Activated naive CD8-positive, alpha-beta T cell treated with anti-CD3 and anti-CD28 coated beads, Interleukin-2, amount 10 ng/mL, durations not matched to agents 7 days and 5 days (primary cell): ENCODE measurements around the gene RBM33. TPM values are rescaled to one million over a fixed set of nuclear protein-coding genes. Genes with fewer than 3 reads are reported as not detected.
"Not testable (repeated sequence)": the region's sequence is repeated elsewhere in the genome, so short reads cannot be mapped to it uniquely, and the experiment has no call there.

Experiments used
- ATAC-seq: fragments of 150-1000 bp; cut with Tn5 transposase; one replicate; pipeline ENCODE4 v1.10.0; 2021; ENCODE audit warnings: low read depth, moderate library complexity
- POLR2A ChIA-PET: fragments of 350-600 bp; sonication (Branson Sonifier 250); formaldehyde crosslinking; loops from one replicate; lab custom pipeline; 2021; ENCODE audit warnings: antibody characterized with exemption; lab: Charles Lee
- DNase-seq: peaks from one replicate; pipeline ENCODE4 v3.0.0; 2021
- H3K27ac Mint-ChIP-seq: one replicate; pipeline ENCODE4 v1.8.0; 2022; ENCODE audit warnings: mild to moderate bottlenecking, mixed read lengths
- H3K27me3 Mint-ChIP-seq: one replicate; pipeline ENCODE4 v1.8.0; 2022; ENCODE audit warnings: mild to moderate bottlenecking, moderate library complexity, mixed read lengths
- H3K36me3 Mint-ChIP-seq: one replicate; pipeline ENCODE4 v1.8.0; 2021; ENCODE audit warnings: mild to moderate bottlenecking, mixed read lengths
- H3K4me1 Mint-ChIP-seq: one replicate; pipeline ENCODE4 v1.8.0; 2021; ENCODE audit warnings: mixed read lengths
- H3K4me3 Mint-ChIP-seq: one replicate; pipeline ENCODE4 v1.8.0; 2022; ENCODE audit warnings: mild to moderate bottlenecking, moderate library complexity, mixed read lengths
- H3K9me3 Mint-ChIP-seq: one replicate; pipeline ENCODE4 v1.8.0; 2021; ENCODE audit warnings: mixed read lengths
- total RNA-seq, 2 experiments: library from RNA; stranded (reverse); gene quantifications; one replicate each; pipeline ENCODE4 v1.2.3, GENCODE V29; 2021

Gene RBM33
- total RNA-seq, 2 experiments from 2014 or later = 119 to 122 TPM

- peaks cover 7% of the 10 kb centered on the region for H3K36me3 Mint-ChIP-seq
- POLR2A ChIA-PET = no interaction called here
- peaks cover 8% of the 10 kb centered on the region for H3K9me3 Mint-ChIP-seq
- DNase-seq (no peak), ATAC-seq (no peak)
- H3K4me3 Mint-ChIP-seq = no peak overlapping the region
- peaks cover 4% of the 10 kb centered on the region for H3K4me1 Mint-ChIP-seq
- H3K27ac Mint-ChIP-seq = no peak overlapping the region
- peaks cover 8% of the 10 kb centered on the region for H3K27me3 Mint-ChIP-seq
Observed at GRCh38 chr7:155612658-155613057, 31.8 kb upstream of the RBM33 start.

GRCh38 chr7:155615085-155615484 is 29.4 kb upstream of the RBM33 start:
- POLR2A ChIA-PET, H3K4me3 Mint-ChIP-seq: not testable (repeated sequence)

GRCh38 chr7:155618708-155619633 is 25.5 kb upstream of the RBM33 start:
- no peak overlapping the region for H3K4me3 Mint-ChIP-seq
- peaks cover 7% of the 10 kb centered on the region for H3K27me3 Mint-ChIP-seq
- H3K27ac Mint-ChIP-seq = no peak overlapping the region

More at GRCh38 chr7:155615085-155615484, 29.4 kb upstream of the RBM33 start:
- peak overlapping the region; percentile 24 for H3K27ac Mint-ChIP-seq
- H3K9me3 Mint-ChIP-seq, H3K27me3 Mint-ChIP-seq, H3K4me1 Mint-ChIP-seq, H3K36me3 Mint-ChIP-seq, DNase-seq, ATAC-seq: not testable (repeated sequence)

GRCh38 chr7:155619634-155620271 is 24.7 kb upstream of the RBM33 start:
- DNase-seq (no peak), ATAC-seq (no peak)
- peaks cover 8% of the 10 kb centered on the region for H3K9me3 Mint-ChIP-seq
- POLR2A ChIA-PET = no interaction called here
- peaks cover 3% of the 10 kb centered on the region for H3K4me1 Mint-ChIP-seq
- H3K36me3 Mint-ChIP-seq = peaks cover 6% of the 10 kb centered on the region
- H3K4me3 Mint-ChIP-seq = no peak overlapping the region
- H3K27me3 Mint-ChIP-seq = peaks cover 7% of the 10 kb centered on the region
- H3K27ac Mint-ChIP-seq = no peak overlapping the region

More at GRCh38 chr7:155618708-155619633, 25.5 kb upstream of the RBM33 start:
- H3K9me3 Mint-ChIP-seq = peaks cover 8% of the 10 kb centered on the region
- peaks cover 7% of the 10 kb centered on the region for H3K36me3 Mint-ChIP-seq
- peaks cover 3% of the 10 kb centered on the region for H3K4me1 Mint-ChIP-seq
- ATAC-seq = no peak
- POLR2A ChIA-PET = no interaction called here
- no peak for DNase-seq

- ATAC-seq = no peak
- Mint-ChIP-seq H3K27ac (no peak overlapping the region), H3K4me3 (no peak overlapping the region), H3K36me3 (no peaks in the 10 kb centered on the region), H3K27me3 (peaks cover 7% of the 10 kb centered on the region), H3K9me3 (peaks cover 1% of the 10 kb centered on the region), H3K4me1 (peaks cover 3% of the 10 kb centered on the region)
- DNase-seq = no peak
- POLR2A ChIA-PET = no interaction called here
Observed at GRCh38 chr7:155620497-155620896, 24.0 kb upstream of the RBM33 start.

GRCh38 chr7:155621418-155621980 is 23.0 kb upstream of the RBM33 start:
- H3K9me3 Mint-ChIP-seq = peaks cover 1% of the 10 kb centered on the region
- DNase-seq (no peak), ATAC-seq (no peak)
- H3K4me3 Mint-ChIP-seq = no peak overlapping the region
- H3K4me1 Mint-ChIP-seq = peaks cover 3% of the 10 kb centered on the region
- H3K36me3 Mint-ChIP-seq = no peaks in the 10 kb centered on the region
- POLR2A ChIA-PET = no interaction called here
- H3K27me3 Mint-ChIP-seq = peaks cover 7% of the 10 kb centered on the region
- H3K27ac Mint-ChIP-seq = no peak overlapping the region

GRCh38 chr7:155624412-155624811 is 20.0 kb upstream of the RBM33 start:
- no peak overlapping the region for H3K4me3 Mint-ChIP-seq
- H3K27me3 Mint-ChIP-seq = peaks cover 11% of the 10 kb centered on the region
- no peak for DNase-seq
- H3K4me1 Mint-ChIP-seq = peaks cover 3% of the 10 kb centered on the region
- peaks cover 8% of the 10 kb centered on the region for H3K9me3 Mint-ChIP-seq
- no peak for ATAC-seq
- POLR2A ChIA-PET = no interaction called here
- H3K36me3 Mint-ChIP-seq = peaks cover 4% of the 10 kb centered on the region
- H3K27ac Mint-ChIP-seq = no peak overlapping the region

GRCh38 chr7:155625557-155625956 is 18.9 kb upstream of the RBM33 start:
- DNase-seq (no peak), ATAC-seq (no peak)
- H3K27ac Mint-ChIP-seq = no peak overlapping the region
- H3K27me3 Mint-ChIP-seq = peaks cover 11% of the 10 kb centered on the region
- H3K36me3 Mint-ChIP-seq = peaks cover 6% of the 10 kb centered on the region
- peaks cover 12% of the 10 kb centered on the region for H3K9me3 Mint-ChIP-seq
- peaks cover 7% of the 10 kb centered on the region for H3K4me1 Mint-ChIP-seq
- no peak overlapping the region for H3K4me3 Mint-ChIP-seq
- POLR2A ChIA-PET = interaction anchor here (0.6 kb wide), 1 partner anchor 19 kb away, joined by 4 read pairs; the partner anchor contains the start of gene RBM33

- H3K9me3 Mint-ChIP-seq = peaks cover 12% of the 10 kb centered on the region
- peaks cover 4% of the 10 kb centered on the region for H3K4me1 Mint-ChIP-seq
- H3K4me3 Mint-ChIP-seq = no peak overlapping the region
- H3K36me3 Mint-ChIP-seq = peaks cover 6% of the 10 kb centered on the region
- DNase-seq = no peak
- peaks cover 7% of the 10 kb centered on the region for H3K27me3 Mint-ChIP-seq
- no peak for ATAC-seq
- POLR2A ChIA-PET = no interaction called here
- no peak overlapping the region for H3K27ac Mint-ChIP-seq
Observed at GRCh38 chr7:155629171-155629570, 15.3 kb upstream of the RBM33 start.

- peaks cover 11% of the 10 kb centered on the region for H3K27me3 Mint-ChIP-seq
Observed at GRCh38 chr7:155631155-155631554, 13.3 kb upstream of the RBM33 start.

GRCh38 chr7:155635817-155636216 is 8.6 kb upstream of the RBM33 start:
- H3K4me1 Mint-ChIP-seq = no peaks in the 10 kb centered on the region
- DNase-seq (no peak), ATAC-seq (no peak)
- H3K36me3 Mint-ChIP-seq = peaks cover 18% of the 10 kb centered on the region
- H3K4me3 Mint-ChIP-seq = no peak overlapping the region
- H3K27me3 Mint-ChIP-seq = peaks cover 21% of the 10 kb centered on the region
- no peak overlapping the region for H3K27ac Mint-ChIP-seq
- POLR2A ChIA-PET = no interaction called here
- H3K9me3 Mint-ChIP-seq = peaks cover 13% of the 10 kb centered on the region

More at GRCh38 chr7:155631155-155631554, 13.3 kb upstream of the RBM33 start:
- H3K9me3 Mint-ChIP-seq = peaks cover 13% of the 10 kb centered on the region
- peaks cover 4% of the 10 kb centered on the region for H3K4me1 Mint-ChIP-seq
- DNase-seq (no peak), ATAC-seq (no peak)
- H3K27ac Mint-ChIP-seq = no peak overlapping the region
- H3K4me3 Mint-ChIP-seq = no peak overlapping the region
- peaks cover 6% of the 10 kb centered on the region for H3K36me3 Mint-ChIP-seq
- POLR2A ChIA-PET = no interaction called here

- POLR2A ChIA-PET = no interaction called here
- Mint-ChIP-seq H3K36me3 (peaks cover 31% of the 10 kb centered on the region), H3K27ac (no peak overlapping the region), H3K4me3 (no peak overlapping the region), H3K27me3 (peaks cover 21% of the 10 kb centered on the region), H3K9me3 (peaks cover 13% of the 10 kb centered on the region), H3K4me1 (peaks cover 1% of the 10 kb centered on the region)
- DNase-seq = no peak
- no peak for ATAC-seq
Observed at GRCh38 chr7:155637155-155637554, 7.3 kb upstream of the RBM33 start.

GRCh38 chr7:155638366-155638765 is 6.1 kb upstream of the RBM33 start:
- no peak overlapping the region for H3K4me3 Mint-ChIP-seq
- peaks cover 31% of the 10 kb centered on the region for H3K36me3 Mint-ChIP-seq
- H3K27ac Mint-ChIP-seq = no peak overlapping the region
- peaks cover 2% of the 10 kb centered on the region for H3K4me1 Mint-ChIP-seq
- H3K9me3 Mint-ChIP-seq = peaks cover 13% of the 10 kb centered on the region
- no peak for DNase-seq
- no peak for ATAC-seq
- peaks cover 21% of the 10 kb centered on the region for H3K27me3 Mint-ChIP-seq
- POLR2A ChIA-PET = no interaction called here
